HL-60/S4 (cell line): ENCODE data around the gene FBXL19.
"Not testable (repeated sequence)": the region's sequence is repeated elsewhere in the genome, so short reads cannot be mapped to it uniquely, and the experiment has no call there.

Experiments
- in situ Hi-C: fragments of 300-500 bp; cut with MboI; formaldehyde crosslinking; loops from 2 replicates; pipeline ENCODE4 v1.14.3; 2022; ENCODE audit warnings: low sequenced_read_pairs

FBXL19 gene

GRCh38 chr16:30921748-30922419, 1.5 kb upstream of the FBXL19 start:
- in situ Hi-C loops = no loop called here

- in situ Hi-C loops = no loop called here
Observed at GRCh38 chr16:30922420-30922959, 882 bp upstream of the FBXL19 start.

GRCh38 chr16:30922960-30923535, 324 bp upstream of the FBXL19 start:
- in situ Hi-C loops = no loop called here

DNA sequence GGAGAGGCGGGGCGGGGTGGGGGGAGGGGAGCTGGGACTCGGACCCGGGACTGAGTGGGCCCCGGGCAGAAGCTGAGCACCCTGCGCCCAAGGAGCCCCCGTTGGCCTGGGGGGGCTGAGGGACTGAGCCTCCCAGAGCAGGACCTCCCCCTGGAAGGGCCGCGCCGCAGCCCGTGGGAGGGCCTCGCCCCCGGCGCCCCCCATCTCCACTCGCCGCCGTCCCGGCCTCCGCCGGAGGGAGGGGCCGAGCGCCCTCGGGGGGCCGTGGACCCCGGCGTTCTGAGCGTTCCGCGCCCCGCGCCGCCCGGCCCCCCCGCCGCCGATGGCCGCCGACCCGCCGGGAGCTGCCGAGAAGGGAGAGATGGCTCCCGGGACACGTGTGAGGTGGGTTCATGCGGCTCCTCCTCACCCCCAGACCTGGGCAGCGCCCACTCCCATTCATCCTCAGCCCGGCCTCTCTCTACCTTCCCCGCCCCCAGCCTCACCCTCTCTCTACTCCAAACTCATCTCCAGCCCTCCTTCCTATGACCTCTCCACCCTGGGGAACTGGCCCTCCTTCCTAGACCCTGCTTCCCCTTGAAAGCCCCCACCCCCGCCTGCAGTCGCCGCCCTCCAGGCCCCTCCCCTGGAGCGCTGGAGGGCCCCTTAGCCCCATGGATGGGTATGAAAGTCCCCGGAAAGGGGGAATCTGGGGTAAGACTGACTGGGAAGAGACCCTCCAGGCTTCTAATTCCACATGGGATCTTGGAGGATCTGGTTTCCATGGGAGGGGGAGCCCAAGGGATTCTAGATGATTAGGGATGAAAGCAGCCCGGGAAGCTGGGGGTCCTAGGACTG, 922 bp downstream of the FBXL19 start:
- in situ Hi-C loops = no loop called here

DNA sequence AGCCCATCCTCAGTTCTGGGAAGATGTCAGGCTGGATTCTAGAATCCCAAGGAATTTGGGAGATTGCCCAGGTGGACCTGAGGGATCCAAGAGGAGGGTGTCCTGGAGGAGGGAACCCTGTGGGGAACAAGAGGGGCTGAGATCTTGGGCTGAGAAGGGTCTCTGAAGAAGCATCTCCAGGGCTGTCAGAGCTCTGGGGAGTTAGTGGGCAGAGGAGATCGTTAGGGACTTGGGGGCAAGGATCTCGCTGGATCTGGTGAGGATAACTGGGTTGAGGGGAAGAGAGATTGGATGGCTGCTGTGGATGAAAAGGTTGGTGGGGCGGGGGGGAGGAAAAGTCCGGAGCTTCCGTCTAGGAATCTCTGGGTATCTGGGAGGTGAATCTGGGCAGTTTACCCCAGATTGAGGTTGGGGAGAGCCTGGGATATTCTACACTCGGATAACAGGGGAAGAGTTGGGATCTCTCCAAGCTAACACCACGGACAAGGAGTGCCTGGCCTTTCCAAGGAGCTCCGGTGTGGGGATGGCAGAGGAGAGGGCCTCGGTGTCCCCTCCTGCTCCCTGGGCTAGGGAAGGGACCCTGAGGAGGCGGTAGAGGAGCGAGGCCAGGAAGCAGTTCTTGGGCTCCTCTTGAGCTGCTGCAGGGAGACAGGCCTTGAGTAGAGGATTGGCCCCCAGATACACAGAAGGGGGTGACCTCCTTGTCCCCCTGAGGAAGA, 1.7 kb downstream of the FBXL19 start:
- in situ Hi-C loops = no loop called here

DNA sequence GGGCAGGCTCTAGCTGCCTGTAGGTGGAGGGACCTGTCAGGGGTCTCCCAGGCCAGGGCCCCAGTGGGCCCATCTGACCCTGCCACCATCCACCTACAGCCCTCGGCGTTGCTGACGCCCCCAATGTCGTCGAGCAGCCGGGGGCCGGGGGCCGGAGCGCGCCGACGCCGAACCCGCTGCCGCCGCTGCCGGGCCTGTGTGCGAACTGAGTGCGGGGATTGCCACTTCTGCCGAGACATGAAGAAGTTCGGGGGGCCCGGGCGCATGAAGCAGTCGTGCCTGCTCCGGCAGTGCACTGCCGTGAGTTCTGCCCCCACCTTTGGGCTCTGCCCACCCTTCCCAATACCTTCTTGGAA, 2.2 kb downstream of the FBXL19 start:
- in situ Hi-C loops = no loop called here

- in situ Hi-C loops = no loop called here
Observed at GRCh38 chr16:30925995-30926811, 2.8 kb downstream of the FBXL19 start.

GRCh38 chr16:30926937-30927788, 3.8 kb downstream of the FBXL19 start:
- in situ Hi-C loops = no loop called here

DNA sequence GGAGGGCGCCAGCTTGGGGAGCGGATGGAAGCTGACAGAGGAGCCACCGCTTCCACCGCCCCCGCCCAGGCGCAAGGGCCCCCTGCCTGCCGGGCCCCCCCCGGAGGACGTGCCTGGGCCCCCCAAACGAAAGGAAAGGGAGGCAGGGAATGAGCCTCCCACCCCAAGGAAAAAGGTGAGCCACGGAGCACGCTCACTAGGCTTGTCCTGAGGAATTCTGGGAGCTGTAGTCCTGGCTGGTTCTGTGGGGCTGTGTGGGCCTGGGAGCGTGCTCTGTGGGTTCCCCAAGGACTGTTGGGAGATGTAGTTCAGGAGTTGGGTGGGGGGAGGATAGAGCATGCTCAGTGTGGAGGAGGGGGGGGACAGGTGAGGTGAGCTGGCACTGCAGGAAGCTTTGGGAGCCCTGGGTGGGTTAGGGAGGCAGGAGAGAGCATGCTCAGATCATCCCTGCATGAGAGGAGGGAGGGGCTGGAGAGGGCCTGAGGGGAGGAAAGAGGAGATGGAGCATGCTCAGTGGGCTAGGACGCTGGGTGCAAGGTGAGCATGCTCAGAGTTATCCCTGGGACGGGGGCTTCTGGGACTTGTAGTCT, 4.5 kb downstream of the FBXL19 start:
- in situ Hi-C loops = no loop called here

GRCh38 chr16:30928390-30928789, 5.0 kb downstream of the FBXL19 start:
- in situ Hi-C loops = no loop called here

- in situ Hi-C loops = no loop called here
Observed at GRCh38 chr16:30929167-30929566, 5.8 kb downstream of the FBXL19 start.

- in situ Hi-C loops = no loop called here
Observed at GRCh38 chr16:30930160-30930571, 6.8 kb downstream of the FBXL19 start.

DNA sequence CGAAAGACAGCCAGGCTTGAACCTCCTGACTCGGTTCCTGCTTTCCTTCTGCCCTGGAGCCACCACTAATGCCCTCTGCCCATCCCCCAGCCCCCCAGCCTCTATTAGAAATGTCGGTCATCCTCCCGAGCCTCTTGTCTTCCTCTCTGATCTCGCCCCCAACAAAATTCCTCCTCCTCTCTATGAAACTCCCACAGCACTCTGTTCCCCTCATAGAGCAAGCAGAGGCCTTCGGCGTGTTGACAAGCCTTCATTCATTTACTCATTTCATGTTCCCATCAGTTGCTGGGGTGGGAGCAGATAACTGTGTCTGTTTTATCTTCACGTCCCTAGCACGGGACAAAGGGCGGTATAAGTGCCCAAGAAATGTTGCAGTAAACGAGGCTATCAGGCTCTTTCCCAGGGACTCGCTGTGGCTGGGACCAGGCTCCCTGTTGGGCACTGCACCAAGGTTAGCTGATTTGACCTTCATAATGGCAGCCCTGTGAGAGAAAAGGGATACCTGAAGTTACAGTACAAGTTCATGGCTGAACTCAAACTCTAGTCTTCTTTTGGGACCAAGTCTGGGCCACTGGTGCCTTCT, 7.8 kb downstream of the FBXL19 start:
- in situ Hi-C loops = no loop called here

GRCh38 chr16:30934827-30935557, 11.6 kb downstream of the FBXL19 start:
- in situ Hi-C loops = no loop called here

- in situ Hi-C loops = no loop called here
Observed at GRCh38 chr16:30937692-30938091, 14.3 kb downstream of the FBXL19 start.

DNA sequence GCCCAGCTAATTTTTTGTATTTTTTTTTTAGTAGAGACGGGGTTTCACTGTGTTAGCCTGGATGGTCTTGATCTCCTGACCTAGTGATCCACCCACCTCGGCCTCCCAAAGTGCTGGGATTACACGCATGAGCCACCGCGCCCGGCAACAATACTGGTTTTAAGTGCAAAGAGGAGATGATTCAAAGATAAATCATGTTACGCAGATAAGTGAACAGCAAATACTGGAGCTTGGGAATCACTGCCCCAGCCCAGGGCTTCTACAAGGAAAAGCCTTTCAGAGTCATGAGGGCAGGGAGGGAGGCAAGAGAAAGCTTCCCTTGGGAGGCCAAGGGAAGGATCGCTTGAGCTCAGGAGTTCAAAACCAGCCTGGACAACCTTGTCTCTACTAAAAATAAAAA, 16.2 kb downstream of the FBXL19 start:
- in situ Hi-C loops = not testable (repeated sequence)

GRCh38 chr16:30941600-30942425, 18.4 kb downstream of the FBXL19 start:
- in situ Hi-C loops = no loop called here
